Measurements from ENCODE around the gene HOXD3. TPM values are rescaled to one million over a fixed set of nuclear protein-coding genes. Genes with fewer than 3 reads are reported as not detected.

Gene HOXD3
- total RNA-seq, result not detected

DNA sequence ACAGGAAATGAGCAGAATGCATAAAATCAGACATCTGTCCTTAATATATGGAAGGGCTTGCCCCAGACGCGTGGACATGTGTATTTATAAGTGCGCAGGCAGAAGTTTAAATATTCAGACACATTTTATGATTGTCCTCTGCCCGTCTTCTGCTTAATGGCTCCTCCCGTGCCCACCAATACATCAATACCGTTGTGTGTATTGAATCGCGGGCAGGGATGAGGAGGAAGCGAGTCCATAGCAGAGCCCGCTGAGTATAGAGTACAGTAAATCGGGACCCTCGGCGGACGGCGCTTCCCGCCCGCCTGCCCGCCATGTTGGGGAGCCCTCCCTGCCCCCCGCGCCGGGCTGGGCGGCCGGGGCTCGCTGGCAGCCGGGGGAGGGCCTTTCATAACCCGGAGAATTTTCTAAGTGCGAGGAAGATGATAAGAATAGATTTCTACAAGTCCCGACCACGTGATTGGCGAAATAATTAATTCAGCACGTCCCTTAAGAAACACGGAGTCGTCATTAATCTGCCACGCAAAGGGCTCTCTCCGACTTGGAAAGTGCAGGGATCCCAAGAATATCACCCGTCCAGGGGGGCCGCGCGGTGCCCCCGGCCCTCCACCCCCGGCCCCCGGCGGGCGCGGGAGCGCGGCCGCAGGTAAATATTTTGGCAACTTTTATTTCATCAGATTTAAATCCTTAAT is at the start of gene HOXD3:
TSS of gene HOXD3 (plus strand) at position 501 of the 692 bp plus-strand sequence. CDS start 11,808 bp downstream, outside the sequence.
- H3K36me3 Mint-ChIP-seq (ENCODE audit: low read depth), result peaks cover 5% of the 10 kb centered on the region
- H3K4me1 Mint-ChIP-seq, result peaks cover 6% of the 10 kb centered on the region
- peak within 1 kb of the TSS; percentile 43 for H3K4me3 Mint-ChIP-seq
- no peak for DNase-seq
- peaks cover 87% of the 10 kb centered on the region for H3K27me3 Mint-ChIP-seq
- no peaks in the 10 kb centered on the region for H3K9me3 Mint-ChIP-seq
- ChIA-PET CTCF (interaction anchor here (1.3 kb wide), 1 partner anchor 30 kb away, joined by 4 read pairs; no protein-coding TSS in a partner anchor), POLR2A (no interaction called here)
- peak within 1 kb of the TSS; percentile 63 for H3K27ac Mint-ChIP-seq

DNA sequence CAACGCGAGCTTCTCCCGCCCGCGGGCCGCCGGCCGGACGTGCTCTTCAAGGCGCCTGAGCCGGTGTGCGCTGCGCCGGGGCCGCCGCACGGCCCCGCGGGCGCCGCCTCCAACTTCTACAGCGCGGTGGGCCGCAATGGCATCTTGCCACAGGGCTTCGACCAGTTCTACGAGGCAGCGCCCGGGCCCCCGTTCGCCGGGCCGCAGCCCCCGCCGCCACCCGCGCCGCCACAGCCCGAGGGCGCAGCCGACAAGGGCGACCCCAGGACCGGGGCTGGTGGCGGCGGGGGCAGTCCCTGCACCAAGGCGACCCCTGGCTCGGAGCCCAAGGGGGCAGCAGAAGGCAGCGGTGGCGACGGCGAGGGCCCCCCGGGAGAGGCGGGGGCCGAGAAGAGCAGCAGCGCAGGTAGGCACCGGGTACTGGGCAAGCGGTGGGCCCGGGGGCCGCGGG is 49.4 kb upstream of the HOXD3 start:
- Mint-ChIP-seq H3K27me3 (peaks cover 84% of the 10 kb centered on the region), H3K9me3 (no peaks in the 10 kb centered on the region), H3K4me3 (no peak overlapping the region), H3K4me1 (peaks cover 6% of the 10 kb centered on the region), H3K36me3 (ENCODE audit: low read depth) (peaks cover 2% of the 10 kb centered on the region), H3K27ac (no peak overlapping the region)
- POLR2A ChIA-PET, result no interaction called here
- DNase-seq, result no peak
- CTCF ChIA-PET, result interaction anchor here (2.1 kb wide), 1 partner anchor 54 kb away, joined by 4 read pairs; no protein-coding TSS in a partner anchor

DNA sequence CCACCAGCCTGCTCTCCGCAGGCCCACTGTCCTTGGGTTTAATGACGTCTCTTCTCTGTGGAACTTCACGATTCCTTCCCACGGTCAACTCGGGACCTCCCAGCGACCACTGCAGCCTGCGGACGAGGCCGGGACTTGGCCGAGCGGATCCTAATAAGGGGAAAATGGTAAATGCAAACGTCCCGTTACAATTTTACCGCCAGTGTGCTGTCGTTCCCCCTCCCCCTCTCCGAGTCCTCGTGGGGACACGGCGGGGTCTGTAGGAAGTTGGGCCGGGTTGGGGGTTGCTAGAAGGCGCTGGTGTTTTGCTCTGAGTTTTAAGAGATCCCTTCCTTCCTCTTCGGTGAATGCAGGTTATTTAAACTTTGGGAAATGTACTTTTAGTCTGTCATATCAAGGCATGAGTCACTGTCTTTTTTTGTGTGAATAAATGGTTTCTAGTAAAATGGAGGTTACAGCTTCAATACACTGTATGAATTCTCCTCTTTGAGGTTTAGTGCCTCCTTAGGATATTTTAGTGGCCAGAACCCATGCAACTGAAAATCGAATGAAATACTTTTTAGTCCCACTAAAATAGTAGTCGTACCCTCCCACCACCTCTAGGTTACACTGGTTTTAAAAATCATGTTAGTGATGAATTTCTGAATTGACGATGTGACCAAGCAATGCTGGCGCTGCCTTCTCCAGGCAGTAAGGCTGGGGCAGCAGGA is 47.8 kb upstream of the HOXD3 start:
- no peak overlapping the region for H3K4me3 Mint-ChIP-seq
- POLR2A ChIA-PET, result no interaction called here
- H3K36me3 Mint-ChIP-seq (ENCODE audit: low read depth), result peaks cover 4% of the 10 kb centered on the region

DNA sequence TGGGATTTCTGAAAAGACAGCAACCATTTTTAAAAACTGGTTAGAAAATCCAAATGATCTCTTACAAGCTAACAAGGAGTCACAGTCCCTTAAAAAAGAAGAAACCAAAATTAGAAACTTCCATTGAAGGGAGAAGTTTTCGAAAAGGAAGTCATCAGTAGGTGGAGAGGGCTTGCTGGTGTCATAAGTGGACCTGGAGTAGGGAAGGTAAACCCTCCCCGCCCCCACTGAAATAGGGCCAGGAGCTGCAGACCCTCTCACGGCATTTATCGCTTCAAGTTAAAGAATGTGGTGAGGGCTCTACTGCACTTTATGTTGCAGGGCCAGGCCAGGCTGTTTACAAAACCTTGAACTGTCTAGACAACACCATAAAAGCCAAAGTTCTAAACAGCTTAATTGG is 47.2 kb upstream of the HOXD3 start:
- peak overlapping the region; percentile 31 for H3K27ac Mint-ChIP-seq
- no peak overlapping the region for H3K4me3 Mint-ChIP-seq
- no peaks in the 10 kb centered on the region for H3K9me3 Mint-ChIP-seq
- ChIA-PET CTCF (interaction anchor here (1.0 to 2.1 kb wide), 6 partner anchors 10 to 52 kb away, joined by 3 to 7 read pairs (median 4); no protein-coding TSS in a partner anchor), POLR2A (no interaction called here)
- no peak for DNase-seq
- H3K4me1 Mint-ChIP-seq, result peaks cover 6% of the 10 kb centered on the region
- peaks cover 88% of the 10 kb centered on the region for H3K27me3 Mint-ChIP-seq
- peaks cover 4% of the 10 kb centered on the region for H3K36me3 Mint-ChIP-seq (ENCODE audit: low read depth)

More for the DNA sequence above, 47.8 kb upstream of the HOXD3 start:
- CTCF ChIA-PET, result interaction anchor here (0.7 to 2.1 kb wide), 5 partner anchors 11 to 53 kb away, joined by 3 to 6 read pairs (median 4); no protein-coding TSS in a partner anchor
- no peak for DNase-seq
- Mint-ChIP-seq H3K9me3 (no peaks in the 10 kb centered on the region), H3K4me1 (peaks cover 6% of the 10 kb centered on the region), H3K27me3 (peaks cover 88% of the 10 kb centered on the region), H3K27ac (peak overlapping the region; percentile 73)

DNA sequence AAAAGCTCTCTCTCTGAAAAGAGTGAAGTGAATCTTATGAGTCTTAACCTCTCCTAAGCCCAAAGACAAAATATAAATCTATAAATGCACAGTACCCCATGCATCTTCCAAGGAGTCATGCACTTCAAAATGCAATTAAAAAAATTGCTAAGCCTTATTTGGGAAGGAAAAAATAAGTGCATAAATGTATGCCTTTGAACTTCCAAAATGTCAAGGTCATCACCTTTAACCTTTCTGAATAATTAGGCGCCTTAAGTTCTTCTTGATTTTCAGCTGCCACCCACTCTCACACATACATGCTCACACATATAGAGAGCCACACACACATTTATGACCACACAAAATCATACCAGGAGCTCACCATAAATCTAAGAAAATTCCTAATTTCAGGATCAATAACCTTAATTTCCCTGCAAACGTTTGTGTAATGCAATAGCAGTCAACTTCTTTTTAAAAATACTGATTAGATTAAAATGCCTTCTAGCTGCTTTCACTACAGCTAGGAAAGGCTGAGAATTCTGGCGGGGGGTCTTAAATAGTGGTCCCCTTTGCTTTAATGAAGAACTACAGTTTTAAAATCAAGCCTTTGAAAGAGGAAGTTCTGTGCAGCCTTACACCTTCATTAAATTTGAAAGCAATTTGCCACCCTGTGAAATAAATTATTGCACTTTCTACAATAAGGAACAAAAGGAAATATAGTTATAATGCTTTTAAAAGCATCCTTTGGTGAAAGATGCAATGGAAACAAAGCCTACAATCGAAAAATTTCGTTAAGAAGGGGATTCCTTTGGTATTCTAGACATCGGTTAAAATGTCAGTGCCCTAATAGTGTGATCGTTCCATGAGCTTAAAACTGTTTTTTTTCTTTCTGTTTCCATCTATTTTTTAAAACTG is 46.4 kb upstream of the HOXD3 start:
- DNase-seq, result no peak
- no peaks in the 10 kb centered on the region for H3K9me3 Mint-ChIP-seq
- ChIA-PET POLR2A (no interaction called here), CTCF (interaction anchor here (1.0 to 1.9 kb wide), 8 partner anchors 9 to 706 kb away, joined by 3 to 7 read pairs (median 4); no protein-coding TSS in a partner anchor)
- peaks cover 4% of the 10 kb centered on the region for H3K36me3 Mint-ChIP-seq (ENCODE audit: low read depth)
- peaks cover 86% of the 10 kb centered on the region for H3K27me3 Mint-ChIP-seq
- peak overlapping the region; percentile 31 for H3K27ac Mint-ChIP-seq
- H3K4me1 Mint-ChIP-seq, result peaks cover 6% of the 10 kb centered on the region
- H3K4me3 Mint-ChIP-seq, result no peak overlapping the region

DNA sequence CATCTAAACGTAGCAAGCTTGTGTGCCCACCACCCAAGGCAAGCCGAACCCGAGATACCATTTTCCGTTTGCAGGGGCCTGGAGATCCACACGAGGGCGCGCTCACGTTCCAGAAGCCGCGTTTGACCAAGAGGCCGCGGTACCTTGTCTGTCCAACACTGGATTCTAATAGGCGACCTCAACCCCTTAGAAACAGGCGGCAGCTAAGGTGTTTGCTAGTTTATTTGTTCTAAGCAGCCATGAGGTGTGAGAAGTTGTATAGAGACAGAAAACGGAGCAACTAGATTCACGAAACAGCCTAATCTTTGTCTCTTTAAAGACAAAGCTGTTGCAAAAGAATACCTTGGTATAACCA is 45.8 kb upstream of the HOXD3 start:
- Mint-ChIP-seq H3K4me3 (no peak overlapping the region), H3K27me3 (peaks cover 84% of the 10 kb centered on the region), H3K4me1 (peaks cover 3% of the 10 kb centered on the region), H3K9me3 (no peaks in the 10 kb centered on the region), H3K27ac (peak overlapping the region; percentile 31), H3K36me3 (ENCODE audit: low read depth) (peaks cover 4% of the 10 kb centered on the region)
- CTCF ChIA-PET, result interaction anchor here (0.8 to 1.9 kb wide), 8 partner anchors 10 to 706 kb away, joined by 3 to 7 read pairs (median 4); no protein-coding TSS in a partner anchor
- no peak for DNase-seq
- POLR2A ChIA-PET, result no interaction called here

DNA sequence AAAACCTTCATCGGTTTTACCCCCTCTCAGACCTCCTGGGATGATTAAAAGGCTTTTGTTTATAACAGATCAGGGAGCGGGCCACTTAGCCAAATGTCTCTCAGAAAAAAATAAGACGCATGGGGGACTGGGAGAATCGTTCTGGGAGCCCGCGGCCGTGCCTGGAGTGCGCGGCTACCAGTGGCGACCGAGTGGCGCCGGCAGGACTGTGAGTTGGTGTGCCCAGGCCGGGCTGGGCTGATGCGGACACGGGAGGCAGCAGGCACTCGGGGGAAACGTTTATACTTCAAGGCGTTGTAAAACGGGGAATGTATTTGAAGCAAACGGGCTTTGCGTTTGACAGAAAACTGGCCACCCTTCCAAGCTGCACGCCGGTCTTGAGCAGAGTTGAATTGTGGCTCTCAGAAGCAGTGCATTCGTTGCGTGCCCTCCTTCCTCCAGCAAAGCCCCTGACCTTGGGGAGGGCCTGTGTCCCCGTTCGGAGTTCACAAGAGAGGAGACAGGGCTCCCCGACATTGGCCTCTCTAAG is 45.2 kb upstream of the HOXD3 start:
- peaks cover 3% of the 10 kb centered on the region for H3K9me3 Mint-ChIP-seq
- H3K27ac Mint-ChIP-seq, result no peak overlapping the region
- DNase-seq, result no peak
- peaks cover 87% of the 10 kb centered on the region for H3K27me3 Mint-ChIP-seq
- H3K4me1 Mint-ChIP-seq, result peaks cover 2% of the 10 kb centered on the region
- H3K4me3 Mint-ChIP-seq, result no peak overlapping the region
- H3K36me3 Mint-ChIP-seq (ENCODE audit: low read depth), result peaks cover 4% of the 10 kb centered on the region
- ChIA-PET CTCF (interaction anchor here (0.8 to 1.7 kb wide), 5 partner anchors 9 to 707 kb away, joined by 3 to 6 read pairs (median 3); no protein-coding TSS in a partner anchor), POLR2A (no interaction called here)

DNA sequence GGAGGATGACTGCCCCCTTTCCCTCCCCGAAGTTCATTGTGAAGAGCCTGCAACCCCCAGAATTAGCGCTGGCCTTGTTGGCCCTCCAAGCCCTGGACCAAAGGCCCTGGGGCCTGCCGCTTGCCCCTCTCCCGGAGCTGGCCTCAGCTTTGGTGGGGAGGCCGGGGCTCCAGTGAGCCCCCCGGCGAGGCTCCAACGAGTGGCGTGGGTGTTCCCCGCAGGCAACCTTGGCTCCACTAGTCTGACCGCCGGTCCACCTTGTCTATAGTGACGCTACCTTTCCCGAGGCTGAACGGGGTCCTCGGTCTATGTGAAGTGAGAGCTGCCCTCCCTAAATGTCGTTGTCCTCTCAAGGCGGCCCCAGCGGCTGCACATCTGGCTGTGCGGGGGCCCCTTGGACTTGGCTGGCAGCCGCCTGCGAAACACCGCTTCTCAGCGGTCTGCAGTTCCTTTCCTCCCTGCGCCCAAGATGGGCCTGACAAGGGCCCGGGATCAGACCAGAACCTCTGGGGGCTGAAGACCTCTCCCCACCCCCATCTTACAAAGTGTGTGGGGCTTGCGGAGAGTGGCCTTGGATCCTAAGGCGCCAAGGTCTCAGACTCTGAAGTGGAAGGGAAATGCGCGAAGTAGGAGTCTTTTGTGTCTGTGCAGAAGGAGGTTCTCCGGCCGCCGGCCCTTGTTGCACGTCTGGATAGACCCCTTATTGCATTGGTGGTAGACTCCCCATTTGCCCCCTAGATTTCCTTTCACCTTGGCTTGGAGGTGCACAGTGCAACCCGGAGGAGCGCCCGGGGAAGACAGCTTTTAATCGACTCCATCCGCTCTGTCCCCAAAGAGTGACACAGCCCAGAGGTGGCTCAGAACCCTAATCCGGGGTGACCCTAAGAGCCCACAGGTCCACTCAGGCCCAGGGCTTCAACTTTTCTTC is 44.5 kb upstream of the HOXD3 start:
- Mint-ChIP-seq H3K27ac (no peak overlapping the region), H3K4me3 (no peak overlapping the region), H3K4me1 (peaks cover 2% of the 10 kb centered on the region), H3K27me3 (peaks cover 89% of the 10 kb centered on the region), H3K36me3 (ENCODE audit: low read depth) (peaks cover 4% of the 10 kb centered on the region), H3K9me3 (peaks cover 4% of the 10 kb centered on the region)
- ChIA-PET CTCF (interaction anchor here (0.9 to 1.5 kb wide), 3 partner anchors 14 to 27 kb away, joined by 3 read pairs; no protein-coding TSS in a partner anchor), POLR2A (no interaction called here)
- no peak for DNase-seq

DNA sequence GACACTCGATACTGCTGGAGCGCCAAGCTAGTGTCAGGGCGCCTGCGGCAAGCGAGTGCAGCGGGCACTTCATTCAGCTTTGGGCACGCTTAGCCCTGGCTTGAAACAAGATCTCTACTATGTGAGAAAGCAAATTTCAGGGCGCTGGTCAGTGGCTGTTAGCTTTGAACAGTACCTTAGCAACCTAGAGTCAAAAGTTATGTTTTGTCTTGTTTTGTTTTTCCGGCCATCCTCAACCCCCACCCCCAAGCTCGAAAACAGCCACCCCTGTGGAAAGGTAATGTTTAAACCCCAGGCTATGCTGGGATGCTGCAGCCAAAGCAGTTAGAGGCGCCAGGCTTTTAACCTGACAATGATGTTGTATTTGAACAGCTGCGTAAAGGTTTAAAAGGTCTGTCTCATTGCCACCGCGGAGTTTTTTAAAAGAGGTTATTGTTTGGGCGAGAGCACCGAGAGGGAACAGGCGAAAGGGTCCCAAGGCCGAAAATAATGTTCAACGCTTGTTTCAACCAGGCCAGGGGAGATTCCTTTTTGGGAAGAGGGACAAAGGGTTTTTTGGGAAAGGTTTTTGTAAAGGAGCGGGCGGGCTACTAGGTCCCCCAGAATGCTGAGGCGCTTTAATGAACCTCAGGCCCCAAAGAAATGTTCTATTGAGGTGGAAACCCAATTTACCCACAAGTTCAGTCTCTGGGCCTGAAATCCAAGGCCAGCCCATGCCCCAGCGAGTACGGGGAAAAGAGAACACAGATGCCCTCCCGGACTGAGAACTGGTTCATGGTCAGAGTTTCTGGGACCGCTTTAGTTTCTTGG is 42.8 kb upstream of the HOXD3 start:
- Mint-ChIP-seq H3K9me3 (peaks cover 7% of the 10 kb centered on the region), H3K36me3 (ENCODE audit: low read depth) (peaks cover 6% of the 10 kb centered on the region), H3K4me1 (peaks cover 7% of the 10 kb centered on the region), H3K4me3 (no peak overlapping the region), H3K27ac (peak overlapping the region; percentile 2), H3K27me3 (peaks cover 94% of the 10 kb centered on the region)
- ChIA-PET POLR2A (no interaction called here), CTCF (interaction anchor here (0.6 to 1.5 kb wide), 3 partner anchors 12 to 110 kb away, joined by 3 read pairs; no protein-coding TSS in a partner anchor)
- no peak for DNase-seq

DNA sequence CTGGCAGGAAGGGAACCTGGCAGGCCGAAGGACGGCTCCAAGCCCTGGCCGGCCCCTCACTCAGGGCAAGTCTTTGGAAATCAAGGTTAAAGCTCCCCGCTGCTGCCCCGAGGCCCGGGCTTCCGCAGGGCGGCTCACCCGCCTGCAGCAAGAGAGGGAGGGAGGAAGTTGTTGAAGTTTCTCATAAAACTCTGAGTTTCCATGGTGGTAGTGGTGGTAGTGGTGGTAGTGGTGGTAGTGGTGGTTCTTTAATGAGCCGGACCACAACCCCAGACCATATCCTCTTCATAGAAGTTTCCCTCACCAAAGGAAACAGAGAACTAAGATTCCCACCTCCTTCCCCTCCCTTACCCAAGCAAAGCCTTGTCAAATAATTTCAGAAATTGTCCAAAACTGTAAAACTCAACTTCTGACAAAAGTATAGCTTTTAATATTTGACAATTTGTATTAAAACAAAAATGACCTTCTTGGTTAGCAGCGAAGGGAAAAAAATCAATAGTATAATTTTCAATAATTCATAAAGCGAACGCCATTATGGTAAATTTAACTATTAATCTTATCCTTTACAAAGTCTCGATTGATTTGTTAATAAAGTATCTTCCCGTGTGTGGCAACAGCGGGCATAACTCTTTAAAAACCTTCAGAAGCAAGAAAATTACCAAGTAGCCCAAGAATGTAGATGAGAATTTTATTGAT is 42.0 kb upstream of the HOXD3 start:
- ChIA-PET CTCF (interaction anchor here (0.6 kb wide), 1 partner anchor 110 kb away, joined by 3 read pairs; no protein-coding TSS in a partner anchor), POLR2A (no interaction called here)
- no peak for DNase-seq
- no peak overlapping the region for H3K27ac Mint-ChIP-seq
- peaks cover 7% of the 10 kb centered on the region for H3K4me1 Mint-ChIP-seq
- H3K36me3 Mint-ChIP-seq (ENCODE audit: low read depth), result peaks cover 4% of the 10 kb centered on the region
- peaks cover 7% of the 10 kb centered on the region for H3K9me3 Mint-ChIP-seq
- H3K4me3 Mint-ChIP-seq, result no peak overlapping the region
- H3K27me3 Mint-ChIP-seq, result peaks cover 94% of the 10 kb centered on the region

Data from activated CD4-positive, alpha-beta T cell treated with anti-CD3 and anti-CD28 coated beads, Interleukin-2, amount 10 ng/mL, durations not matched to agents 7 days and 5 days (primary cell).